Esophagus squamous epithelium (tissue), 5 donors: ENCODE data around the gene EPB42. TPM values are rescaled to one million over a fixed set of nuclear protein-coding genes. Genes with fewer than 3 reads are reported as not detected.
"Not testable (repeated sequence)": the region's sequence is repeated elsewhere in the genome, so short reads cannot be mapped to it uniquely, and the experiment has no call there.

Experiments
- DNase-seq: peaks from one replicate; lab custom pipeline; 2025; lab: John Stamatoyannopoulos, UW
- H3K27ac ChIP-seq, 4 donors: fragments of 200-600 bp; sonication (generic); one replicate each; pipeline ENCODE4 v1.5.1; 2016 to 2019; ENCODE audit warnings: mild to moderate bottlenecking in 1 of 4
- H3K27me3 ChIP-seq, 4 donors: fragments of 200-600 bp; sonication (generic); 1 replicate in 3 of 4; 2 replicates in 1 of 4; pipeline versions ENCODE4 v1.5.1 to v1.6.0; 2017 to 2021; ENCODE audit warnings: antibody characterized with exemption in 1 of 4
- H3K36me3 ChIP-seq, 3 donors: fragments of 200-600 bp; sonication (generic); one replicate each; pipeline ENCODE4 v1.5.1; 2016 to 2019
- H3K4me1 ChIP-seq, 3 donors: fragments of 200-600 bp; sonication (generic); one replicate each; pipeline ENCODE4 v1.5.1; 2017 to 2019
- H3K4me3 ChIP-seq, 4 donors: fragments of 200-600 bp; sonication (generic); 1 replicate in 3 of 4; 2 replicates in 1 of 4; pipeline ENCODE4 v1.5.1; 2016 to 2019; ENCODE audit warnings: mild to moderate bottlenecking in 2 of 4, moderate library complexity in 1 of 4
- H3K9me3 ChIP-seq, 3 donors: fragments of 200-600 bp; sonication (generic); one replicate each; pipeline ENCODE4 v1.5.1; 2016 to 2019
- POLR2A ChIP-seq, 4 donors: fragments of 450-650 bp; IDR thresholded peaks; one replicate each; pipeline ENCODE4 v1.6.1; 2017; ENCODE audit warnings: antibody characterized with exemption in 4 of 4, mild to moderate bottlenecking in 4 of 4, moderate library complexity in 3 of 4
- WGBS, 2 donors: methylation state at CpG; one replicate each; pipeline ENCODE4 v1.1.5; 2018; 5-methylcytosine and 5-hydroxymethylcytosine counted together
- intact Hi-C: fragments of 100-400 bp; cut with DNase I; formaldehyde crosslinking; loops from one replicate; pipeline ENCODE4 v1.15.0; 2022
- total RNA-seq, 4 donors: library from RNA; depleted of rRNA; stranded (reverse); fragments of >200 nt; gene quantifications; one replicate each; pipeline ENCODE4 v1.1.0, GENCODE V29; 2016
- TF ChIP-seq, protein P1 (sequence below), 6 experiments: fragments of 450-650 bp in 4 of 6; fragments of 200-600 bp in 2 of 6; sonication (generic) in 2 of 6; IDR thresholded peaks; one replicate each; pipeline ENCODE4 v1.5.1; 2016 to 2019; ENCODE audit warnings: antibody characterized with exemption in 6 of 6, mild to moderate bottlenecking in 4 of 6, moderate library complexity in 4 of 6
- donor health status: DM: yes; HTN: yes; CAD: no.

Gene EPB42
- total RNA-seq, 4 donors from 2014 or later, result not detected

- no peak for TF ChIP-seq POLR2A (IDR thresholded peaks at IDR 0.05)
- TF ChIP-seq, protein P1, sequence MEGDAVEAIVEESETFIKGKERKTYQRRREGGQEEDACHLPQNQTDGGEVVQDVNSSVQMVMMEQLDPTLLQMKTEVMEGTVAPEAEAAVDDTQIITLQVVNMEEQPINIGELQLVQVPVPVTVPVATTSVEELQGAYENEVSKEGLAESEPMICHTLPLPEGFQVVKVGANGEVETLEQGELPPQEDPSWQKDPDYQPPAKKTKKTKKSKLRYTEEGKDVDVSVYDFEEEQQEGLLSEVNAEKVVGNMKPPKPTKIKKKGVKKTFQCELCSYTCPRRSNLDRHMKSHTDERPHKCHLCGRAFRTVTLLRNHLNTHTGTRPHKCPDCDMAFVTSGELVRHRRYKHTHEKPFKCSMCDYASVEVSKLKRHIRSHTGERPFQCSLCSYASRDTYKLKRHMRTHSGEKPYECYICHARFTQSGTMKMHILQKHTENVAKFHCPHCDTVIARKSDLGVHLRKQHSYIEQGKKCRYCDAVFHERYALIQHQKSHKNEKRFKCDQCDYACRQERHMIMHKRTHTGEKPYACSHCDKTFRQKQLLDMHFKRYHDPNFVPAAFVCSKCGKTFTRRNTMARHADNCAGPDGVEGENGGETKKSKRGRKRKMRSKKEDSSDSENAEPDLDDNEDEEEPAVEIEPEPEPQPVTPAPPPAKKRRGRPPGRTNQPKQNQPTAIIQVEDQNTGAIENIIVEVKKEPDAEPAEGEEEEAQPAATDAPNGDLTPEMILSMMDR (IDR thresholded peaks at IDR 0.05), result no peak
- intact Hi-C loops, result no loop called here
- 90 to 99% methylated on average over 7 to 9 of the region's 9 CpGs for WGBS, 2 donors
- Histone ChIP-seq H3K27ac (no peak overlapping the region), H3K4me1 (peaks cover 0 to 4% (median 0%) of the 10 kb centered on the region in 3 donors), H3K4me3 (no peak overlapping the region), H3K36me3 (no peaks in the 10 kb centered on the region), H3K9me3 (no peaks in the 10 kb centered on the region), H3K27me3 (peaks cover 0 to 50% (median 0%) of the 10 kb centered on the region in 4 donors)
- DNase-seq, result no peak
Measured at GRCh38 chr15:43207024-43207423, 13.8 kb downstream of the EPB42 start.

GRCh38 chr15:43206054-43206453 is 14.8 kb downstream of the EPB42 start:
- TF ChIP-seq, protein P1 (IDR thresholded peaks at IDR 0.05), result no peak
- TF ChIP-seq POLR2A (IDR thresholded peaks at IDR 0.05), result no peak
- intact Hi-C loops, result no loop called here
- Histone ChIP-seq H3K27me3 (peaks cover 0 to 41% (median 0%) of the 10 kb centered on the region in 4 donors), H3K27ac (no peak overlapping the region), H3K9me3 (no peaks in the 10 kb centered on the region), H3K36me3 (no peaks in the 10 kb centered on the region), H3K4me1 (peaks cover 0 to 4% (median 0%) of the 10 kb centered on the region in 3 donors), H3K4me3 (no peak overlapping the region)
- DNase-seq, result no peak
- 60 to 81% methylated on average over 2 to 3 of the region's 5 CpGs for WGBS, 2 donors

DNA sequence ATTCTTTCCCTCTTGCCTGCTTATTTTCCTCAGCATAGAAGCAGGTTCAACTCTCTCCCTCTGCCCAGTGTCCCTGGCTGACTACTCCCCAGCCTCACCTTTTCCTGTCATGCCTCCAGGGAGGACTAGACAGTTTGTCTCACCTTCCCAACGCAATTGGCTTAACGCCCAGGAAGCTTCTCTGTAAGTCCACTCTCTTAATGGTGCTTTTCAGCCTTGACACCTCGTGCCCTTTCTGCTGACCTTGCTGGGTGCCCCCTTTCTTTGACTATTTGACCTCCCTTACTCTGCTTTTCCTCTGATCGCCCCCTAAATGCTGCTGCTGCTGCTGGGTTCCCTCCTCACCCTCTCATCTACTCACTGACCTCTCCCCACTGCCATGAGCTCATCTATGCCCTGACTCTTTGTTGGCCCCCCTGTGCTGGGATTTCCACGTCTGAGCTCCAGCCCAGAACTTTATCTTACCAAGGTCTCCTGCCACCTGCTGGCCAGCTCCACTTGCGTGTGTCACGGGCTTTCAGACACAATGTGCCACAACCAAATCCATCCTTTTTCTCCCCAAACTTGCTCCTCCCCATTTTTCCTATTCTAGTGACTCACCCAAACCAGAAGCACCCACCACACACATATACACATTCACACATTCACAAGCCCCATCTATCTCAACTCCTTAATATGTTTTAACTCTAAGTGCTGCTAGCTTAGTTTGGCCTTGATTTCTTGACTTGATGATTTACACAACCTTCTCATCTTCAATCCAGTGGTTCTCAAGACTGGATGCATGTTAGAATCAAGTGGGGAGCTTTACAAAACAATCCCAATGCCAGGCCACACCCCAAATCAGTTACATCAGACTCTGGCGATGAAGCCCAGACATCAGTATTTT is 16.6 kb downstream of the EPB42 start:
- intact Hi-C loops, result no loop called here
- no peak for TF ChIP-seq POLR2A (IDR thresholded peaks at IDR 0.05)
- TF ChIP-seq, protein P1 (IDR thresholded peaks at IDR 0.05), result peak; percentile 32 to 59 (median 49)
- no peak overlapping the region for H3K4me3 ChIP-seq
- no peak for DNase-seq
- no peak overlapping the region for H3K27ac ChIP-seq
- H3K4me1 ChIP-seq, result peaks cover 0 to 4% (median 0%) of the 10 kb centered on the region in 3 donors
- peaks cover 0 to 23% (median 0%) of the 10 kb centered on the region in 4 donors for H3K27me3 ChIP-seq
- 32 to 40% methylated on average over 8 of the region's 8 CpGs for WGBS, 2 donors
- no peaks in the 10 kb centered on the region for H3K36me3 ChIP-seq
- H3K9me3 ChIP-seq, result no peaks in the 10 kb centered on the region

DNA sequence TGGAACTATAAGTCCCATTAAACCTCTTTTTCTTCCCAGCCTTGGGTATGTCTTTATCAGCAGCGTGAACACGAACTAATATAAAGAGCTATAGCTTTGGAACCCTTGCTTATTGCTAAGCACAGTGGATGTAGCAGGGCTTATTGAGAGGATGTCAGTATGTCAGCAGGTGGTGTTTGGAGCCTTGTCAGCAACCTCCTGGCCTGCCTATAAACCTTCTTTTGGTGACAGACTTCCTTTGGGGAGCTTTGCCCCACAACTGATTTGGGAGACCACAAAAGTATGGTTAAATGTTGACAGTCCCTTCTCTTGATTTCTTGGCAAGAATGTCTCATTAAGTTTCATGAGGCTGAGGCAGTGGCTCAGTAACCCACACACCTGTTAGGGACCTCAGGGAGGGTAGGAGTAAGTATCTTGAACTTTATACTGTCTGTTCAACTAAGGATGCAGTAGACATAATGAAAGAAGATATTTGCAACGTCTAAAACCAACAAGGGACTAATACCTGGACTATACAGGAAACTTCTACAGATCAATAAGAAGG is 20.8 kb downstream of the EPB42 start:
- DNase-seq, result no peak
- H3K27me3 ChIP-seq, result no peaks in the 10 kb centered on the region
- H3K27ac ChIP-seq, result no peak overlapping the region
- TF ChIP-seq, protein P1 (IDR thresholded peaks at IDR 0.05), result no peak
- no peak for TF ChIP-seq POLR2A (IDR thresholded peaks at IDR 0.05)
- intact Hi-C loops, result no loop called here
- H3K9me3 ChIP-seq, result no peaks in the 10 kb centered on the region
- peaks cover 0 to 4% (median 0%) of the 10 kb centered on the region in 3 donors for H3K4me1 ChIP-seq
- H3K4me3 ChIP-seq, result no peak overlapping the region
- peaks cover 0 to 37% (median under 1%) of the 10 kb centered on the region in 3 donors for H3K36me3 ChIP-seq
- 77 to 78% methylated on average over 3 of the region's 3 CpGs for WGBS, 2 donors

GRCh38 chr15:43198992-43199391 is 21.8 kb downstream of the EPB42 start:
- 82% methylated on average over 2 of the region's 3 CpGs; no CpG with 5 or more reads in 1 of the 2 donors for WGBS, 2 donors
- TF ChIP-seq POLR2A (IDR thresholded peaks at IDR 0.05), result no peak
- TF ChIP-seq, protein P1 (IDR thresholded peaks at IDR 0.05), result no peak
- H3K4me3 ChIP-seq, result no peak overlapping the region
- no peaks in the 10 kb centered on the region for H3K9me3 ChIP-seq
- H3K27me3 ChIP-seq, result no peaks in the 10 kb centered on the region
- peaks cover 0 to 47% (median 9%) of the 10 kb centered on the region in 3 donors for H3K36me3 ChIP-seq
- intact Hi-C loops, result no loop called here
- no peak for DNase-seq
- peaks cover 0 to 1% (median 0%) of the 10 kb centered on the region in 3 donors for H3K4me1 ChIP-seq
- H3K27ac ChIP-seq, result no peak overlapping the region

DNA sequence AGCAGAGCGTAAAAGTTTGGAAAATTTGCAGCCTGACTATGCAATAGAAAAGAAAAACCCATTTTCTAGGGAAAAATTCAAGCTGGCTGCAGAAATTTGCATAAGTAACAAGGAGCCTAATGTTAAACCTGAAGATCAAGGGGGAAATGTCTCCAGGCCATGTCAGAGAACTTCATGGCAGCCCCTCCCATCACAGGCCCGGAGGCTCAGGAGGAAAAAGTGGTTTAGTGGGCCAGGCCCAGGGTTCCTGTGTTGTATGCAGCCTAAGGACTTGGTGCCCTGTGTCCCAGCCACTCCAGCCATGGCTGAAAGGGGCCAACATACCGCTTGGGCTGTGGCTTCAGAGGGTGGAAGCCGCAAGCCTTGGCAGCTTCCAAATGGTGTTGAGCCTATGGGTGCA is 22.3 kb downstream of the EPB42 start:
- DNase-seq, intact Hi-C loops: not testable (repeated sequence)

GRCh38 chr15:43197773-43198172 is 23.0 kb downstream of the EPB42 start:
- H3K36me3 ChIP-seq, result peaks cover 0 to 60% (median 13%) of the 10 kb centered on the region in 3 donors
- H3K27ac ChIP-seq, intact Hi-C loops, H3K27me3 ChIP-seq, H3K4me3 ChIP-seq, H3K9me3 ChIP-seq, H3K4me1 ChIP-seq, DNase-seq: not testable (repeated sequence)
- 88% methylated on average over 3 of the region's 3 CpGs for WGBS, 2 donors

More for the DNA sequence above, 22.3 kb downstream of the EPB42 start:
- H3K9me3 ChIP-seq, H3K4me3 ChIP-seq, H3K27ac ChIP-seq, H3K4me1 ChIP-seq, H3K27me3 ChIP-seq: not testable (repeated sequence)
- peaks cover 0 to 52% (median 9%) of the 10 kb centered on the region in 3 donors for H3K36me3 ChIP-seq
- WGBS, 2 donors, result 100% methylated on average over 2 of the region's 4 CpGs
